Neural cell (in vitro differentiated cells): Measurements from ENCODE around the gene TEX261. TPM values are rescaled to one million over a fixed set of nuclear protein-coding genes. Genes with fewer than 3 reads are reported as not detected.

ENCODE experiments used
- H2AFZ ChIP-seq: fragments of 200-600, 300-800 bp; sonication (generic), shearing (Covaris generic); 2 replicates; pipeline ENCODE4 v1.6.0; 2014; ENCODE audit warnings: low read depth, mild to moderate bottlenecking, antibody characterized with exemption, low read length, moderate library complexity
- H3F3A ChIP-seq: fragments of 200-600 bp; shearing (Covaris generic); 2 replicates; pipeline ENCODE4 v1.6.1; 2016; ENCODE audit warnings: mild to moderate bottlenecking, moderate library complexity, mixed read lengths, antibody characterized with exemption, low read length; ENCODE audit not compliant: insufficient read depth, poor library complexity, severe bottlenecking
- H3K27ac ChIP-seq: fragments of 200-600, 300-800 bp; sonication (generic), shearing (Covaris generic); 2 replicates; pipeline ENCODE4 v1.5.1; 2014; ENCODE audit warnings: mild to moderate bottlenecking, low read length, moderate library complexity
- H3K27me3 ChIP-seq: fragments of 300-800, 200-600 bp; sonication (generic), shearing (Covaris generic); 2 replicates; pipeline ENCODE4 v1.6.0; 2014; ENCODE audit warnings: mild to moderate bottlenecking, low read depth, low read length, moderate library complexity; ENCODE audit not compliant: insufficient read depth
- H3K36me3 ChIP-seq: fragments of 300-800, 200-600 bp; sonication (generic), shearing (Covaris generic); 2 replicates; pipeline ENCODE4 v1.5.1; 2014; ENCODE audit warnings: mild to moderate bottlenecking, antibody characterized with exemption, low read length, moderate library complexity; ENCODE audit not compliant: insufficient read depth
- H3K4me2 ChIP-seq: fragments of 300-800, 200-600 bp; sonication (generic), shearing (Covaris generic); 2 replicates; pipeline ENCODE4 v1.6.0; 2014; ENCODE audit warnings: mild to moderate bottlenecking, low read length
- H3K4me3 ChIP-seq: fragments of 300-800, 200-600 bp; sonication (generic), shearing (Covaris generic); 2 replicates; pipeline ENCODE4 v1.5.1; 2014; ENCODE audit warnings: mild to moderate bottlenecking, low read length, moderate library complexity
- H3K79me2 ChIP-seq: fragments of 200-600 bp; shearing (Covaris generic); replicated peaks from 2 replicates; pipeline ENCODE4 v1.6.0; 2014; ENCODE audit warnings: mild to moderate bottlenecking, low read length, moderate library complexity; ENCODE audit not compliant: insufficient read depth
- H3K9ac ChIP-seq: fragments of 300-800, 200-600 bp; sonication (generic), shearing (Covaris generic); 2 replicates; pipeline ENCODE4 v1.6.1; 2016; ENCODE audit warnings: mild to moderate bottlenecking, low read length, mixed read lengths
- H3K9me2 ChIP-seq: fragments of 200-600 bp; shearing (Covaris generic); 2 replicates; pipeline ENCODE4 v1.6.1; 2016; ENCODE audit warnings: mild to moderate bottlenecking, low read length, mixed read lengths; ENCODE audit not compliant: insufficient read depth
- H3K9me3 ChIP-seq: fragments of 200-600, 300-800 bp; sonication (generic), shearing (Covaris generic); 2 replicates; pipeline ENCODE4 v1.6.1; 2016; ENCODE audit warnings: mild to moderate bottlenecking, mixed run types, low read length, moderate library complexity, mixed read lengths
- H4K20me1 ChIP-seq: fragments of 200-600 bp; shearing (Covaris generic); 2 replicates; pipeline ENCODE4 v1.6.1; 2016; ENCODE audit warnings: mild to moderate bottlenecking, mixed run types; ENCODE audit not compliant: insufficient read depth
- CTCF ChIP-seq: fragments of 450-650 bp; IDR thresholded peaks from 2 replicates; pipeline ENCODE4 v1.5.1; 2014; ENCODE audit warnings: antibody characterized with exemption, mild to moderate bottlenecking, moderate library complexity; ENCODE audit not compliant: poor library complexity, severe bottlenecking
- EP300 ChIP-seq: fragments of 450-650 bp; conservative IDR thresholded peaks from 2 replicates; pipeline ENCODE4 v1.6.1; 2014; ENCODE audit warnings: antibody characterized with exemption, mild to moderate bottlenecking, moderate library complexity; ENCODE audit not compliant: poor library complexity, severe bottlenecking
- EZH2 ChIP-seq: fragments of 200-600, 300-800 bp; shearing (Covaris generic), sonication (generic); IDR thresholded peaks from 2 replicates; pipeline ENCODE4 v1.6.1; 2014; ENCODE audit warnings: antibody characterized with exemption, low read length, borderline replicate concordance, mild to moderate bottlenecking; ENCODE audit not compliant: insufficient read depth, poor library complexity, severe bottlenecking
- MXI1 ChIP-seq: fragments of 450-650 bp; conservative IDR thresholded peaks from 2 replicates; pipeline ENCODE4 v1.6.1; 2014; ENCODE audit warnings: antibody characterized with exemption, mild to moderate bottlenecking; ENCODE audit not compliant: poor library complexity, severe bottlenecking
- RAD21 ChIP-seq: fragments of 450-650 bp; conservative IDR thresholded peaks from 2 replicates; pipeline ENCODE4 v1.6.1; 2014; ENCODE audit warnings: antibody characterized with exemption, mild to moderate bottlenecking, moderate library complexity
- SMC3 ChIP-seq: fragments of 450-650 bp; conservative IDR thresholded peaks from 2 replicates; pipeline ENCODE4 v1.6.1; 2014; ENCODE audit warnings: antibody characterized with exemption, mild to moderate bottlenecking, moderate library complexity; ENCODE audit not compliant: poor library complexity
- TAF1 ChIP-seq: IDR thresholded peaks from 2 replicates; pipeline ENCODE4 v1.6.1; 2012; ENCODE audit warnings: low read depth
- polyA plus RNA-seq: library from polyadenylated mRNA; depleted of rRNA; stranded (reverse); fragments of >200 nt; gene quantifications from 2 replicates; pipeline ENCODE4 v1.2.3, GENCODE V29; 2014

The TEX261 gene
- polyA plus RNA-seq, 1 donor from 2014 or later, result 48.2 TPM

- Histone ChIP-seq H3K9me3 (no peaks in the 10 kb centered on the region), H4K20me1 (no peaks in the 10 kb centered on the region), H3K27me3 (no peaks in the 10 kb centered on the region), H3K9ac (no peak overlapping the region), H3K79me2 (no peaks in the 10 kb centered on the region), H3K9me2 (no peaks in the 10 kb centered on the region), H3K4me2 (no peak overlapping the region), H3F3A (no peaks in the 10 kb centered on the region), H3K27ac (no peak overlapping the region), H2AFZ (no peak overlapping the region), H3K36me3 (no peaks in the 10 kb centered on the region), H3K4me3 (no peak overlapping the region)
- TF ChIP-seq TAF1 (no peak), EP300 (no peak)
Measured at GRCh38 chr2:70938586-70938950, 56.1 kb downstream of the TEX261 start.

DNA sequence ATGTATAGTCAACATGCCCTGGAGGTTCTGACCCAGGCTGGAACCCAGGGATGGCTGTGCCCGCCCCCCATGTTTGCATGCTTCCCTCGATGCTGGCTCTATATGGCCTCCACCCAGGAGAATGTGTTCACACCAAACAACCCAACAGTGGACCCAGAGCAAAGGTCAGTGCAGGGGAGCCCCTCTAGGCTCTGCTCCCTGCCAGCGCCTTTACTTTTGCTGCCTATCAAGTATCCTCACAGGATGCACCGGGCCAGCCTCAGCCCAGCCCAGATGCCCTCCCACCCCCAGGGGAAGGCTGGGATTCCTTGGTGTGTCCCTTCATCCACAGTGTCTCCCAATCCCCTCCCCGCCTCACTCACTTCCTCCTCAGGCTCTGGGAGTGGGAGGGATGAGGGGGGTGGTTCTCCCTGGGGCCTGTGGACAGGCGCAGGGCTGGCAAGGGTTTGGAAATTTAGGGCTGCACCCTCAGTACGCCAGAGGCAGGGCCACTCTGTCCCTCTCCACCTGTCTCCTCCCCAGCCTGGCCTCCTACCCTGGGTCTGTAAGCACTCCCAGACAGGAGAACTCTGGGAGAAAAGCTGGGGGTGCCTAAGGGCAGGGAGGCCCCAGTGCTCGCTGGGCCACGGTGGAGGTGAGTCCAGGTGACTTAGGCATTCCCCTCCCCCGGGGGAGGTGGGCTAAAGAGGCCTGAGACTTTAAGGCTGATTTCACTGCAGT, 56.6 kb downstream of the TEX261 start:
- no peak overlapping the region for H3K4me2 ChIP-seq
- no peak overlapping the region for H3K27ac ChIP-seq
- H3K79me2 ChIP-seq, result no peaks in the 10 kb centered on the region
- no peak overlapping the region for H3K9ac ChIP-seq
- no peaks in the 10 kb centered on the region for H3K36me3 ChIP-seq
- no peaks in the 10 kb centered on the region for H3K27me3 ChIP-seq
- no peaks in the 10 kb centered on the region for H4K20me1 ChIP-seq
- TF ChIP-seq CTCF (no peak), MXI1 (no peak), EP300 (no peak), EZH2 (no peak), SMC3 (no peak), TAF1 (no peak)
- no peaks in the 10 kb centered on the region for H3F3A ChIP-seq
- H2AFZ ChIP-seq, result no peak overlapping the region
- H3K9me3 ChIP-seq, result no peaks in the 10 kb centered on the region
- no peaks in the 10 kb centered on the region for H3K9me2 ChIP-seq
- H3K4me3 ChIP-seq, result no peak overlapping the region

DNA sequence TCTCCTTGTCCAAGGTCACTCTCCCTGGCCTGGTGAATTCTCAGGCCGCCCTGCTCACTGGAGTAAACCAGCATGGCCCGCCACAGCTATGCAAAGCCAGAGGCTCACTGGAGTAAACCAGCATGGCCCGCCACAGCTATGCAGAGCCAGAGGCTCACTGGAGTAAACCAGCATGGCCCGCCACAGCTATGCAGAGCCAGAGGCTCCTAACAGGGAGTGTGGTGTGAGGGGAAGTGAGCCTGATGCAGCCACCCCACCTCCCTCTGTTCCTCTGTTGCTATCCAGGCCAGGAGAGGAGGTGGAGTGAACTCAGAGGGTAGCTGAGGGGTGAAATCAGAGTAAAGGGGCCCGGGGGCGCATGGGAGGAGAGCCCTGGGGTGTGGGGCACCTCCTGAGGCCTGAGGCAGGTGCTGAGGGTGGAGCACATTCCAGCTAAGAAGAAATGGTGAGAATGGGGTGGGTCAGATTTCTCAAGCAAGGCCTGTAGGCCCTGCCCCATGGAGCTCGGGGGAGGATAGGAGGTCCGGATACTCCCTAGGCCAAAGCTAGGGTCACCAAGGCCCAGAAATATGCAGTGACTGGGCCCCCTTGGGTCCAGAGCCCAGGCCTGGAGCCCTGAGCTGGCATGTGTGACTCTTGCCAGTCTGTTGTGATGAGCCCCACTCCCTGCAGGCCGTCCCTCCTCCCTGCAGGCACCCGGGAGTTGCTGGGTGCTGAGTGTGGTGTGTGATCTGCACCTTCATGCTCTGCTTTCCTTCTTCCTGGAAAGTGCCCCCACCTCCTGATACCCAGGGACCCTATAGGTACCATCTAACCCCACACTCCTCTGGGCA, 57.5 kb downstream of the TEX261 start:
- TF ChIP-seq SMC3 (no peak), MXI1 (no peak), RAD21 (no peak), CTCF (no peak)
- no peaks in the 10 kb centered on the region for H3K79me2 ChIP-seq
- H3K36me3 ChIP-seq, result no peaks in the 10 kb centered on the region
- no peaks in the 10 kb centered on the region for H3F3A ChIP-seq
- H3K27me3 ChIP-seq, result no peaks in the 10 kb centered on the region
- no peaks in the 10 kb centered on the region for H4K20me1 ChIP-seq
- H3K9ac ChIP-seq, result no peak overlapping the region
- no peak overlapping the region for H3K27ac ChIP-seq
- no peak overlapping the region for H3K4me2 ChIP-seq
- H3K9me2 ChIP-seq, result no peaks in the 10 kb centered on the region
- no peaks in the 10 kb centered on the region for H3K9me3 ChIP-seq
- H3K4me3 ChIP-seq, result no peak overlapping the region
- no peak overlapping the region for H2AFZ ChIP-seq
